K562 treated with DMSO at 1 percent for 4 hours (cell line): ENCODE data around the gene SPIB. TPM values are rescaled to one million over a fixed set of nuclear protein-coding genes. Genes with fewer than 3 reads are reported as not detected.

Source experiments
- total RNA-seq: library from RNA; unstranded; fragments of 300-600 nt; gene quantifications from 2 replicates; pipeline ENCODE4 v1.2.3, GENCODE V29; 2022; ENCODE audit not compliant: insufficient read depth

SPIB gene
- total RNA-seq: 1.0 and 2.9 TPM in 2 replicates

DNA sequence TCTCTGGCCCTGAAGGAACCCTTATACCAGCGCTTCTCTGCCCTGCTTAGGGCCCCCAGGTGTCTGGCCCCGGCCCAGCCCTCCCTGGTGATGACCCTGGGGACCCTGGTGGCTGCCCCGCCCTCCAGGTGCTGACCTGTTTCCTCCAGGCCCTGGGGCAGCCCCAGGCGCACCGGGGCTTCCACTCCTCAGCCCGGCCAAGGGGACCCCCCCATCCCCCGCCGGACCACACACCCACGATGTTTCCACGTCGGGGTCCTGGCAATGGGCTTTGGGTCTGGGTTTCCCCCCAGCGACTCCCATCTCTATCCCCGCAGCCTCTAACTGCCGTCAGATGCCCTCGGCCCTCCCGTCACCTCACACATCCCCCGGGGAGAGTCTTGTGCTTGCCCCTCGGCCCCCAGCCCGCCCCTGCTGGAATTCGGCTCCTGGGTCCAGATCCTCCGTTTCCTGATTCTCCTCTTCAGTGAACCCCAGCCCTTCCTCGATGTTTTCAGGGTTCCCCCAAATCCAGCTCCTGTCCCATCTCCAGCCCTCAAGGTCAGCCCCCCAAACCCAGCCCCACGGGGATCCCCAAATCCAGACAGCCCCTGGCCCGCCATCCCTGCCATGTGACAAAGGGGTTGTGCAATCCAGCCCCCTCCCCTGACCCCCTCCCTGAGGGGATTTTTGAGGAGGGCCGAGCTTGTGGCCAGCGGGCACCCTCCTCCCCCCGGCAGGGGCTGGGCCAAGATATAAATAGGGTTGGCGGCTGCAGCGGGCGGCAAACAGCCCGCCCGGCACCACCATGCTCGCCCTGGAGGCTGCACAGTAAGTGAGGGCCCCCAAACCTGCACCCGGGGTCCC is at the start of gene SPIB:
SPIB (plus strand) TSS at position 763 of the 846 bp plus-strand sequence; CDS start at position 788, 25 bp downstream.

DNA sequence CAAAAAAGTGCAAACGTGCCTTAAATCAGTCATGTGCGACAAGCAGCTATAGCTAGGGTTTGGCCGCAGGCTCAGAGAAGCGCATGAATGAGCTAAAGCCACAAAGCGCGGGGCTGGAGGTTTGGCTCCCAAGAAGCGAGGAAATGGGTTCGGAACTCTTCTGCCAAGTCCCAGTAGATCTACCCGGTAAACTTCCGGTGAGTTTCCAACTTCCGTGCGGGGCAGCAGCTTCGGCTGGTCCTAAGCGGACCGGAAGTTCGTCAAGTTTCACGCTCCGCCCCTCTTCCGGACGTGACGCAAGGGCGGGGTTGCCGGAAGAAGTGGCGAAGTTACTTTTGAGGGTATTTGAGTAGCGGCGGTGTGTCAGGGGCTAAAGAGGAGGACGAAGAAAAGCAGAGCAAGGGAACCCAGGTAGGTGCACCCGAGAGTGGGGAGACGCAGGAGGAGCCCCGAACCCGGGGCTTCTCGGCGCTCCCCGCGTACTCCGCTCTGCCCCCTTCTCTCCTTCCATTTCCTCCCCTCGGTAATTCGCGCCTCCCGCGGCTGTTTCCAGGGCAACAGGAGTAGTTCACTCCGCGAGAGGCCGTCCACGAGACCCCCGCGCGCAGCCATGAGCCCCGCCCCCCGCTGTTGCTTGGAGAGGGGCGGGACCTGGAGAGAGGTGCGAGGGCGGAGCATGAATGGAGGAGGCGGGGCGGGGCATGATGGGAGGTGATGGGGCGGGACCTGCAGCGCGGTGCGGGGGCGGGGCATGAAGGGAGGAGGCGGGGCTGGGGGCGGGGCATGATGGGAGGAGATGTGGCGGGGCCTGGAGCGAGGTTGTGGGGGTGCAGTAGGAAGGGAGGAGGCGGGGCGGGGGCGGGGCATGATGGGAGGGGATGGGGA is 42.3 kb upstream of the SPIB start, which contains the start of gene NR1H2:
NR1H2 (plus strand) TSS at position 292 of the 885 bp plus-strand sequence. CDS start 1,149 bp downstream, outside the sequence.

DNA sequence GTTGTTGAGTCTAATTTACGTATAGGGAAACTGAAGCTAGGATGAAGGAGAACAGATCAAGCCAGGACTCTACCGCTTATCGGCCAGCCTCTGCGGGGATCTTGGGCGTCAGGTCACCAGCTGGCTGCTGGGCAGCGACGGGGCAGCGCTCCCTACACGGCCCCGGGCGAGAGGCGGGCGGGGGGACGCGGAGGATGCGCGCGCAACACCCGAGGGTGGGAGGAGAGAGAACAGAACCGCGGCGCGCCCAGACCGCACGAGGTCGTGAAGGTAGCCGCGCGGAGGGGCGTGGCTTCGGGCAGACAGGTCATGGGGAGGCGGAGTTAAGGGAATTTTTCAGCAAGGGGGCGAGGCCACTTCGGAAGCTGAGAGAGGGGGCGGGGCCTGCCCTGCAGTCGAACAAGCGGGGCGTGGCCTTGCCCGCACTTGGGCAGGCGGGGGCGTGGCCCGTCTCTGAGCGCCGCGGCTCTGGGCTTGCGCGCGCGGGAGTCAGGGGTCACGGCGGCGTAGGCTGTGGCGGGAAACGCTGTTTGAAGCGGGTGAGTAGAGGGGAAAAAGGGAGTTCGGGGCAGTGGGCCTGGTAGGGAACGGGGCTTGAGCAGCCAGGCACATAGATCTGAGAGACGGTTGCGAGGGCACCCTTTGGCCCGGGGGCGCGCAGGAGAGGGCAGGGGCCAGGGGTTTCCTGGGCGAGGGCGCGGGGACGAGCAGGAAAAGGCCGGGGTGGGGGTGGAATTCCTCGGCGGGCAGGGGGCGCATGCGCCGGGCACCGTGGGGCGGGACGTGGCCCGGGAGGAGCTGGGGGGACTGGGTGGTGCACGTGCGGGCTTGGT is 34.7 kb upstream of the SPIB start, which contains the start of gene POLD1:
POLD1 (plus strand) TSS at position 496 of the 833 bp plus-strand sequence. CDS start 14,505 bp downstream, outside the sequence.

DNA sequence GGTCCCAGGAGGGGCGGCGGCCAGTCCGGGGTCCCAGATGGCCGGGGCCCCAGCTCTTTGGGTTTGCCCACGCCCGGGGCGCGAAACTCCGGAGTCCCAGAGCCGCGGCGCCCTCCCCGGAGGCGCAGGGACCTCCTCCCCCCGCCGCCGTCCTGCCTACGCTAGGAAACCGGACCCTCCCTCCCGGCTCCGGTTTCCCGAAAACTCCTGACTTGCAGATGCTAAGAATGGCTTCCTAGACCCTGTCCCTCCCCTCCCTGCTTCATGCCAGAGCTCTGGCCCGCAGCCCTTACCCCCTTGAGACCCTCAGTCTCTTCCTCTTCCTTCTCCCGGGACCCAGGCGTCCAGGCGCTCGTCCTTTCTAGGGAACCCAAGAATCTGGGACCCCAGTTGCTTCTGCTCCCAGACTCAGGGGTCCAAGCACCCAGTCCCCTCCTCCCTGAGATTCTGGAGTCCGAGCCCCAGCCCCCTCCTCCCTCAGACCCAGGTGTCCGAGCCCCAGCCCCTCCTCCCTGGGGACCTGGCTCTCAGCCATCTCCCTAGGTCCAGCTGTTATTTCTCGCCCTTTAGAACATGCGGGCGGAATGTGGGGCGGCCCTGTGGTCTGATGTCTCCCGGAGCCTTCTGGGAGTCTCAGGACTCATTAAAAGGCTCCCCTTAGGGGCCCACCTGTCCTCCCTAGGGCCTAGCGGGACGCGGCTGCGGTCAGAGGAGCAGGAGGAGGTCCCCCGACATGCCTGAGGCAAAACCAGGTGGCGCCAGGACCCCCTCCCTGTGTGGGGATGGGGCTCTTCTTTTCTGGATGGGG is 13.7 kb downstream of the SPIB start, which contains the start of gene MYBPC2:
MYBPC2 (plus strand) TSS at position 672 of the 808 bp plus-strand sequence; CDS start at position 734, 62 bp downstream.

GRCh38 chr19:50476224-50476906 is 57.6 kb downstream of the SPIB start, which contains the start of the genes EMC10 and GARIN5A:
Gene EMC10, plus strand, starts transcription at chr19:50476507. Its CDS starts 38 bp downstream, at chr19:50476545.
Gene GARIN5A, minus strand, starts transcription at chr19:50476848. Its CDS starts 460 bp downstream, at chr19:50476388.

Other genes starting within 250 kb of the SPIB start
- 1.3 and 1.9 TPM in 2 replicates for gene MYH14, start 215.3 kb upstream of the SPIB start, total RNA-seq
- 4.1 and 10.0 TPM in 2 replicates for gene KCNC3, start 89.6 kb upstream of the SPIB start, total RNA-seq
- gene NAPSA, start 53.3 kb upstream of the SPIB start, total RNA-seq: 1.0 and 1.5 TPM in 2 replicates
- gene NR1H2, start 42.5 kb upstream of the SPIB start, total RNA-seq: 66.0 and 68.6 TPM in 2 replicates
- 234 and 239 TPM in 2 replicates for gene POLD1, start 34.6 kb upstream of the SPIB start, total RNA-seq
- gene MYBPC2, start 14.0 kb downstream of the SPIB start, total RNA-seq: not detected in 2 replicates
- 61.9 and 66.2 TPM in 2 replicates for gene EMC10, start 57.6 kb downstream of the SPIB start, total RNA-seq
- gene GARIN5A, start 57.9 kb downstream of the SPIB start, total RNA-seq: 2.1 and 3.8 TPM in 2 replicates
- gene JOSD2, start 92.3 kb downstream of the SPIB start, total RNA-seq: 4.8 and 9.5 TPM in 2 replicates
- 2.8 TPM in 1 of 2 replicates, not detected in the other for gene ASPDH, start 95.0 kb downstream of the SPIB start, total RNA-seq
- 6.0 and 7.0 TPM in 2 replicates for gene LRRC4B, start 149.5 kb downstream of the SPIB start, total RNA-seq
- gene SYT3, start 220.9 kb downstream of the SPIB start, total RNA-seq: 1.0 and 4.2 TPM in 2 replicates
- gene C19orf81, start 230.5 kb downstream of the SPIB start, total RNA-seq: 31.6 and 52.6 TPM in 2 replicates